HG02852 (cell line): ENCODE data around the gene SPDYE2B.
"Not testable (repeated sequence)": the region's sequence is repeated elsewhere in the genome, so short reads cannot be mapped to it uniquely, and the experiment has no call there.

Experiments
- ATAC-seq: cut with Tn5 transposase; IDR thresholded peaks from one replicate; pipeline ENCODE4 v1.9.1; 2021; ENCODE audit warnings: mild to moderate bottlenecking, moderate library complexity; ENCODE audit not compliant: unreplicated experiment

SPDYE2B gene

DNA sequence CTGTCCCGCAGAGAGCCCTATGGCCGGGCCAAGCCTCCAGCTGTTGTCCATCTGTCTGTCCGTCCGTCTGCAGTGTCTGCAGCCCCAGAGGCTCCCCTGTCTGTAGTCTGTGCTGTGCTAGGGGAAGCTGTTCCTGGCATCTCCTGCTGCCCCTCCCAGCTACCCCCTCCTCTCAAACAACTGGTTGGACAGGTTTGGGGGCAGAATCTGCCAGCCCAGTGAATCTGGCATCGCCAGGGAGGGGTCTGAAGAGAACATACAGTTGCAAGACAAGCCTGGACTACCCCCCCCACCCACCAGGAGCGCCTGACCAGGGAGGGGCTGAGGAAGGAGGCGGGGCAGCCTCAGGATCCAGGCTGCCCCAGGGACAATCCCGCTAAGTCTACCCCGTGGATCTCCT, 7.4 kb upstream of the SPDYE2B start, which contains the start of gene UPK3BL1:
Gene UPK3BL1 (minus strand): TSS at position 101 of the 400 bp plus-strand sequence. CDS start 50 bp downstream, at position 51.
- not testable (repeated sequence) for ATAC-seq

DNA sequence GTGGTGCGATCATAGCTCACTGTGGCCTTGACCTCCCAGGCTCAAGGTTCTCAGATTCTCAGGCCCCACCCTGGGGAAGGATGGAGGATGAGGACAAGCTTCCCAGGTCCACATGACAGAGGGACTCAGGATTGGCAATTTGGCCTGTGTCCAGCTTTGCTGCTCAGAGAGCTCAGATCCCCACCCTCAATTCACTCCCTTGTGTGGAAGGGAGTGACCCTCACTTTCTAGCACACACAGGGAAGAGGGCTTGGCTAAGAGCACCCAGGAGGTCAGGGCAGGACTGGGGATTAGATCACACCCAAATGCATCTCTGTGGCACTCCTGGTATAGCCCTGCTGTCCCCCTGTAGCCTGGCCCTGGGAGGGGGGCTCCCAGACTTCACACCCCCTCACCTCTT, 6.7 kb upstream of the SPDYE2B start:
- not testable (repeated sequence) for ATAC-seq

DNA sequence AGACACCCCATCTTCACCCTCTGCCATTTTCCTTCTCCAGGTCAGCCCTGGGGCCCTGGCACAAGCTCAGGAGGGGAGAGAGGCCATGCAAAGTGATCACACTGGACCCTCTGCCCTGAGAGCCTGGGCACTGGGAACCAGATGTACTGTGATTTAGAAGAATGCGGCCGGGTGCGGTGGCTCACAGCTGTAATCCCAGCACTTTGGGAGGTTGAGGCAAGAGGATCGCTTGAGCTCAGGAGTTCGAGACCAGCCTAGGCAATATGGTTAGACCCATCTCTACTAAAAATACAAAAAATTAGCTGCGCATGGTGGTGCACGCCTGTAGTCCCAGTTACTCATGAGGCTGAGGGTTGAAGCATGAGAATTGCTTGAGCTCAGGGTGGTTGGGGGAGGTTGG, 2.3 kb upstream of the SPDYE2B start:
- not testable (repeated sequence) for ATAC-seq

DNA sequence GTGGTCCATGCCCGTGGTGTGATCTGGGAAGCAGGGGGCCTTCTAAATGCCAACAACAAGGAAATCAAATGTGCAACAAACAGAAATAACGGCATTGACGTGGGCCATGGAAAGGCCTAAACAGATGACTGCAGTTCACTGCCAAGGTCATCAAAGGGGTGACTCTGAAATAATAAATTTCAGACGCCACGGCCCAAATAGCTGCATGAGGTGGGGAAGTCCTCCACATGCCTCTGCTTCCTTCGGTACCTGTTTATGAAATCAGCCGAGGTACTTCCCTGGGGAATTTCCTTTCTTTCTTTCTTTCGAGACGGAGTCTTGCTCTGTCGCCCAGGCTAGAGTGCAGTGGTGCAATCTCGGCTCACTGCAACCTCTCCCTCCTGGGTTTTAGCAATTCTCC, 14.6 kb downstream of the SPDYE2B start:
- ATAC-seq, result not testable (repeated sequence)

DNA sequence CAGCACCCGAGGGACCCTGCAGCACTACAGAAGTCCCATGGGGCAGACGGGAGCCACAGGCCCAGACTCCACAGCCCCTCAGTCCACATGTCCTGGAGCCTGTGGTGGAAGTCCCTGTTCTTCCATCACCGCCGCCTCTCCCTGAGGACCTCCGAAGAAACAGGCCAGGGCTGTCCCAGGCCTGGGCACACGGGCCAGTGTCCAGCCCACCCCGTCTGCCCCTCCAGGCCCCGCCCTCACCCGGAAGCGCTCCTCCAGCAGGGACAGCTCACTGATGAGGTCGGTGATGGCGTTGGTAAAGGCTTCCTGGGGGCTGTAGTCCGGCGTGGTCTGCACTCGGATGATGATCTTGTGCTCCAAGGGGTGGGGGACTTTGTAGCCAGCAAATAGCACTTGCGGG, 16.7 kb downstream of the SPDYE2B start:
- ATAC-seq, result not testable (repeated sequence)

DNA sequence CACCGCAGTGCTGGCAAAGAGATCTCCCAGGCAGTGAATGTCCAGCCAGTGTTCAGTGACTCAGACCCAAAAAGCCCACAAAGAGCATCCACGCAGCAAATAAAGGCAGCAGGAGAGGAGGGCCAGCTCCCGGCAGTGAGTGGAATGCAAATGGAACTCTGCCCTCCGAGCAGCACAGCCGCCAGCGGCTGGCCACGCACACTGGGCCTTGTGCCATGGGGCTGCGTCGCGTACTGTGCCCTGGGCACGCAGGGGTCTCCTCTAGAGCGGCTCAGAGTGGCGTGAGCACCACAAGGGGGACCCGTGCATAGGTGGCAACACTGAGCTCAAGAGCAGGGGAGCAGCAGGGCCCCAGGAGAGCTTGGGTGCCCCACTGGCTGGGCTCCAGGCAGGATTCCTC, 17.4 kb downstream of the SPDYE2B start:
- ATAC-seq, result not testable (repeated sequence)

DNA sequence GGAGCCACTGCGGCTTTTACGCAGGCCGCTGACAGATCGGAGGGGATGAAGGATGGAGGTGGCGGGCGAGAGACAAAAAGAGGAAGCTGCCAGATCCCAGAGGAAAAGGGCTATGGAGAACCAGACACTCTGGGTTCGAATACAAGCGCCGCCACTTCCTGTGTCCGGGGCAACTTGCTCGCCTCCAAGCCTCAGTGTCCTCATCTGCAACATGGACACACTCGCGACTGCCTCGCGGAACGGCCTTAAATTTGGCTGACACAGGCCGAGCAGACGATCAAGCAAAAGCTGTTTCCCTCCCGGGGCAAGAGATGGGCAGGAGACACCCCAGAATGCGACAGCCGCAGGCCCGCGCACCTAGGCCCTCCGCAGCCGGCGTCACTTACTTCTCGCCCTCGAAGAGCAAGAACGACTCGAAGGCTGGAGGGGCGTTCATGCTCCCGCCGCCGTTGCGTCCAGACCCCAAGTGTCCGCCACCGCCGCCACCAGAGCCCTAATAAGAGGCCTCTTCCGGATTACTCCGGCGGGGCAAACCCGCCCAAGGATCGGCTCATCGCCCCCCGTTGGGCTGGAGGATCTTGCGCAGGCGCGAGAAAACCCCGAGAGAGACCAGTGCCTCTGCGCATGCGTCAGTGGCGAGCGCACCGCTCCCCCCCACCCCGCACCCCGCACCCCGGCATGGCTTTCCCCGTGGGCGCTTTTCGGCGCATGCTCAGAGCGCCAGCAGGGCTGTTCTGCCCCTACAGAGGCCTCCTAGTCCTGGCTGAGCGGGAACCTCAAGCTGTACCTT, 21.2 kb downstream of the SPDYE2B start, which contains the start of gene POLR2J2:
Gene POLR2J2 (minus strand): TSS at position 498 of the 790 bp plus-strand sequence. CDS start 62 bp downstream, at position 436.
- peak; percentile 70 for ATAC-seq

DNA sequence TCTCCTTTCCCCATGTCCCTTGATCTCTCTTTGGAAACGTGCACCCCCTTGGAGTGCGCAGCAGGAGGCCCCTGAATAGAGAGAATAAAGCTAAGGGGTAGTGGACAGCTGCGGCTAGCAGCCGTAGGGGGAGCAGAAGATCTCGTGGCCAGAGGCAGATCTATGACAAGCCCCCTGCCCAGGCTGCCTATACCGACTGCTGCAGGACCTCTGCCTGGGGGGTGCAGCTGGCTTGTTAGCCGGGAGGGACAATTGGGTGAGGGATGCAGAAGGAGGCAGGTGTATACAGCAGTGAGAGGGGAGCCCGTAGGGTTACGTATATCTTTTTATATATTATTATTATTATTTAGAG, 21.8 kb downstream of the SPDYE2B start:
- peak; percentile 30 for ATAC-seq

DNA sequence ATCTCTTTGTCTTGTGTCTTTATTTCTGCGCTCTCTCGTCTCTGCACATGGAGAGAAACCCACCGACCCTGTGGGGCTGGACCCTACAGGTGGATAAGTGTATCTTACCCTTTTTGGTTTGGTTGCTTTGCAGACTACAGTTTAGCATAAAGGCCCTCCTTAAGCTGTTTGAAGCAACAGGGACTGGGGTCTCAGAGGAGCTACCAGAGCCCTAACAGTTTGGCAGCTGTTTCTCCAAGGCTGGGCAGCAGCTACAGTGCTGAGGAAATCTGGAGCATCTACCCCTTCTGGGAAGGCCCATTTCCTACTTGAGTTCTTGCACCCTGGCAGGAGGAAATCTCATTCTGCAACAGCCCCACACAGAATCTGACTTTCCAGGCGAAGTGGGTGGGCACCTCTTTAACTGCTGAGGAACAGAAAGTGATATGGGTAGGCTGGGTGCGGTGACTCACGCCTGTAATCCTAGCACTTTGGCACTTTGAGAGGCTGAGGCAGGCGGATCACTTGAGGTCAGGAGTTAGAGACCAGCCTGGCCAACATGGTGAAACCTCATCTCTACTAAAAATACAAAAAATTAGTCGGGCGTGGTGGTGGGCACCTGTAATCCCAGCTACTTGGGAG, 23.4 kb downstream of the SPDYE2B start:
- not testable (repeated sequence) for ATAC-seq

DNA sequence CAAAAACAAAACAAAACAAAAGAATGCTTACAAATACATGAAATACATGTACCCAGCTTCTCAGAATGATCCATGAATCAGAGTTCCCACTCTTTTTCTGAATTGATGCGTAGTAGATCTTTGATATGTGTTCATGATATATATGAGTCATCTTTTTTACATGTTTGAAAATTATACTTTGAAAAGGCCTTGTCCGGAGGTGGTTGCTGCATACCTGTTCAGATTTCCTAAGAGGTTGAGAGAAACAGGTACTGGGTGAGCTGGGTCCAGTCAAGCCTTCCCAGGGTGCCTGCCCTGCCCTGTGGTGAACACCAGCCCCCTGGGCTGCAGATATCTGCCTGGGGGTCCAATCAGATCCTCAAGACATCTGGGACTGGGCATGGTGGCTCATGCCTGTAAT, 25.4 kb downstream of the SPDYE2B start:
- ATAC-seq, result not testable (repeated sequence)

DNA sequence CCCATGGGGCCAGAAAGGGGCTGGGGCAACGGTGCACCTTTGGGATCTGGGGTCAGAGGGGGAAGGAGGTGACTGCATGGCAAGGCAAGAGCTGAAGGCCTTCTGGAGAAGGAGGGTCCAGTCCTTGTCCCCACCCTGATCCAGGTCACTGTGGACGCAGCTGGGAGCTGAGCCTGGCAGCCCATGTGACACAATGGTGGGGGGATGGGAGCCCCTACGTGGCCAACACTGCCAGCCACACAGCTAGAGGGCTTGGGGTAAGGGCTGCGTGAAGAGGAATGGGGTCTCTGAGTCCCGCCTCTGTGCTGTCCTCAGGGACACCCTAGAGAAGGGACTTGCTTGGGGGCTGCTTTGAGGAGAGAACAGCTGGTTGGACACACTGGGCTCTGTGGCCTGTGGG, 30.7 kb downstream of the SPDYE2B start:
- ATAC-seq, result not testable (repeated sequence)

DNA sequence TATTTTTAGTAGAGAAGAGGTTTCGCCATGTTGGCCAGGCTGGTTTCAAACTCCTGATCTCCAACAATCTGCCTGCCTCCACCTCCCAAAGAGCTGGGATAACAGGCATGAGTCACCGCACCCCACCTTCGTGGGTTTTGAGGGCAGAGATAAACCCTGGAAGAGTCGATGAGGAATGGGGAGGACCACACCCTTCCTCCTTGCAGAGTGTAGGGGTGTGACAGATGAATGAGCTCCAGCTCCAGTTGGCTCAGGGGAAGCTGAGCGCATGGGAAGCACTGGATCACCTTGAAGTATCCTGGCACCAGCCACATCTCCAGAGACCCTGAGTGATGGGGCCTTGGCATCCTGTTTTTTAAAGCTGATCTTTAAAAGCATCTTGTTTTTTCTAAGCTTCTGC, 32.4 kb downstream of the SPDYE2B start:
- ATAC-seq, result not testable (repeated sequence)

DNA sequence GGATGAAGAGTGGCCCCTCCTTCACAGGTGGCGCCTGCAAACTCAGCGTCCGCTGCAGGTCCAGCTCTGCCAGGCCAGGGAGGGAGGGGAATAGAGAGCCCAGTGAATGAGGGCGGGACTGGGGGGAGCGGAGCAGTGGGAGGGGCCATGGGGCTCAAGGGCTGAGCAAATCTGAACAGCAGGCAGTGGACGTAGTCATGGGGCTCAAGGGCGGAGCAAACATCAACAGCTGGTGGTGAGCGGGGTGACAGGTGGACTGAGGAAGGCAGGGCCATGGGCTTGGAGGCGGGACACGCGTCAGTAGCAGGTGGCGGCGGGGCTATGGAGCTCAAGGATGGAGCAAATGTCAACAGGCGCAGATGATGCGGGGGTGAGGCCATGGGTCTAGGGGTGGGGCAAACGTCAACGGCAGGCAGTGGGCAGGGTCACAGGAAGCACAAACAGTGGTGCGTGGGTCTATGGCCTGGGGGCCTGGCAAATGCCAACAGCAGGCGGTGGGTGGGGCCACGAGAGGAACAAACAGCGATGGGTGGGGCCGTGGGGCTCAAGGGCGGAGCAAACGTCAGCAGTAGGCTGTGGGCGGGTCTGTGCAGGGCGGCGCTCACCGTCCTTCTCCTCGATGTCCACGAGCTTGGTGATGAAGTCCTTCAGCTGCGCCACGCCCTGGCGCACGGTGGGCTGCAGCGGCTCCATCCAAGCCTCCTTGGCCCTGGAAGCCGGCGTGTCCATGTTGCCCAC, 38.3 kb downstream of the SPDYE2B start:
- ATAC-seq, result peak; percentile 64

DNA sequence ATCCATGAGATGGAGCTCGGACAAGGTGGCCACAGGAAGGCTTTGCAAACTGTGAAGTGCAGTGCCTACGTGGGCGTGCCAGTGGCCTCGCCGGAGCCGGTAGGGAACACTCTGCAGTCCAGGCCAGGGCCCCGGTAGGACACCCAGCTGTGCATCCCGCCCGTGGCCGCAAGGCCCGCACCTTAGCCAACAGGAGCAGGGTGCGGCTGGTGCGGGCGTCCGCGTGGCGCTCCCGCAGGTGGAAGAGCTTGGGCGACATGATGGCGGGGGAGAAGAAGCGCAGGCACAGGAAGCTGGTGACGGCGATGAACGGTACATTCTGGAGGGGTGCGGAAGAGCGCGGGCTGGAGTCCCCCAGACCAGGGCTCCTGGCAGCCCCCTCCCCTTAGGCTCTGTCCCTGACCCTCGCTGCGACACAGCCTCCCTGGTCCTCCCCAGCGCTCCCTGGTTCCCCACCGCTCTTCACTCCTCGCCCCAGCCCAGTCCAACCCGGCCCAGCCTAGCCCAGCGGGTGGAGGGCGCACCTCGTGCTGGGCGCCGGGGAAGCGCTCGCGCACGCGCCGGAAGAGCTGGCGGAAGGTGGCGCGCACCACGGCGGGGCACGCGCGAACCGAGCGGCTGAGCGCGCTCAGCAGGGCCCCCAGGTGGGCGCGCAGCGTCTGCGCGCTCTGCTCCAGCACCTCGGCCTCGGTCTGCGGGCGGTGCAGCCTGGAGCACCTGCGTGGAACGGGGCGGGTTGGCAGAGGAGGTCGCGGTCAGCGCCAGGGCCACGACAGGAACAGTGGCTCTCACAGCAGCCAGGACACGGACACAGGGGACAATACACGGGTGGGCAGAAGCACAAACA, 39.5 kb downstream of the SPDYE2B start:
- peak; percentile 70 for ATAC-seq

DNA sequence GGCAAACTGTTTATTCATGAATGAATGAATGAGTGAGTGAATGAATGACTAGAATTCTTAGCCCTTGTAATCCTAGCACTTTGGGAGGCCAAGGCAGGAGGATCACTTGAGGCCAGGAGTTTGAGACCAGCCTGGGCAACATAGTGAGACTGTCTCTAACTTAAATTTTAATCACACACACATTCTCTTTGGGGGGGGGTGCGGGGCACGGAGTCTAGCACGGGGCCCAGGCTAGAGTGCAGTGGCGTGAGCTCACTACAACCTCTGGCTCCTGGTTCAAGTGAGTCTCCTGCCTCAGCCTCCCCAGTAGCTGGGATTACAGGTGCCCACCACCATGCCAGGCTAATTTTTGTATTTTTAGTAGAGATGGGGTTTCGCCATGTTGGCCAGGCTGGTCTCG, 40.5 kb downstream of the SPDYE2B start:
- not testable (repeated sequence) for ATAC-seq

DNA sequence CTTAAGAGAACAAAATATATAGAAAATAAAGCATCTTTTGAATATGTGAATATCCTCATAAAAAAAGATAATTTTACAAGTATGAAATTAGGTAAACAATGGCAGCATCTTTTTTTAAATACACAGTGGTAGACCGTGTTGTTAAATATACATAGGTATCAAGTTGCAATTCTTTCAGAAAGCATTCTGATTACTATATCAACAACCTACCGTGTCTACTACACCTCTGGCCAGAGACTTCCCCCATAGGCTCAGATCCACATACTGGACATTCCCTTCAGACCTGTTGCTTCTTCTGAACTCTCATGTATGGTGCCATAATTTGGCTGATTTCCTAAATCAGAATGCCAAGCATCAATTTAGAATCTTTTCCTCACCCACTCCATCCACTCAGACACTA, 43.9 kb downstream of the SPDYE2B start:
- ATAC-seq, result not testable (repeated sequence)

DNA sequence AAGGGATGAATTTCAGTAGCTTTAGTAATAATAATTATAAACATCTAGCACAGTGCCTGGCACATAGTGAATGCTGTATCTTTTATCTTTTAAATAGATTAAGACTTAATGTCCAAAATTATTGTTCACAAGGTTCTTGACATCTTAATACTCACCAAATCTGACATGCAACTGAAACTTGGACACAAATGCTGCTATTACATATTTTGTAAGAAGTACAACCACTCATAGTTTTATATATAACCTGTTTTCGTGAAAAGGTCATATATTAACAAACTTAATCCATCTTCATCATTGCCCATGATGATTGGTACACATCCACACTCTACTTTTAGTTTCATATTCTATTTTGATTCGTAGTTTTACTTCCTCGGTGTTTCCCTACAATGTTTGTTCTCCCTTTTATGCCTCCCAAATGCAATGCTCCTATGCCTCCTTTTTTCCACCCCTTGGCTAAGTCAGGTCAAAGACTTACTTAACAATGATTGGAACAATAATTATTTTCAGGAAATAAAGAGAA, 45.0 kb downstream of the SPDYE2B start:
- not testable (repeated sequence) for ATAC-seq

DNA sequence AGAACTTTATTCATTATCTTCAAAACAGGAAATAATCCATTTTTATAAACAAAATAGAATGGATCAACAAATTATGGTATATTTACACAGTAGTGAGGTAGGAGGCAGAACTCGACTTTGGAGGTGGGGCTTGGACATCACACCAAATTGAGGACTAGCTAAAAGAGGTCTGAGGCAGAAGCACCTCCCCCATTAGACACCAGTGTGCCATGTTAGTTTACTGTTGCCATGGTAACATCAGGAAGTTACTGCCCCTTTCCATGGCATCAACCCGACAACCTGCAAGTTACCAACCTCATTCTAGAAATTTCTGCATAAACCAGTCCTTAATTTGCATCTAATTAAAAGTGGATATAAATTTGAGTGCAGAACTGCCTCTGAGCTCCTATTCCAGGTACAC, 45.9 kb downstream of the SPDYE2B start:
- not testable (repeated sequence) for ATAC-seq

DNA sequence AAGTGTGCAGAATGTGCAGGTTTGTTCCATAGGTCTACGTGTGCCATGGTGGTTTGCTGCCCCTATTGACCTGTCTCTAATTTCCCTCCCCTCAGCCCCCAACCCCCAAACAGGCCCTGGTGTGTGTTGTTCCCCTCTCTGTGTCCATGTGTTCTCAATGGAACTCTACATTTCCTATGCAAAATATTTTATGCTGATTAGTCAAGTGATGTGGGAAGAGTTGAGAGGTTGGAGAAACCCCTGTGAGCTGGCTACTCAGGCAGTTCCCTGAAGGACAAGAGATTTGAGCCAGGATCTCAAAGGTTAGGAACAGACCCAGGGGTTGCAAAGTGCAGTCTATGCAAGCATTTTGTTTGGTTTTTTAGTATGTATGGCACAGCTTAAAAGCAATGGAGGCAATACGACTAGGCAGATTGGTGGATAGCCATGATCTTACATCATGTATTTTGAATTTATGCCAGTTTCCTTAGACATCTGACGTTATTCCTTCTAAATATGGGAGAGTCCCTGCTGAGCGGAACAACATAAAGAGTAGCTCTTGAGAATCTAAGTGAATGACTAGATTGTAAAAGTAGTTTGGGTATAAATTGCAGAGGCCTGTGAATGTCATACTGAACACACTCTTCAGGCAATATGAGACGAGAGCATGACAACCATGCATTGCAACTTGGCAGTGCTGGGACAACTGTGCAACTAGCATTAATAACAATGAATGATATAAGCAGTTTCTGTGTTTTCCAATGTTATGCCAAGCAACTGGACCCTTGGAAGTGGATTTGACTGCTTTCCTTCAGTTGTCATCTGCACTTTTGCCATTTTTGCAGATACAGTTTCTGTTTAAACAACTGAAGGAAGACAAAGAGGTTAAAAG, 47.8 kb downstream of the SPDYE2B start:
- not testable (repeated sequence) for ATAC-seq
